Camera-type eye (tissue), 1 donor: ENCODE results near the gene SAG. TPM values are rescaled to one million over a fixed set of nuclear protein-coding genes. Genes with fewer than 3 reads are reported as not detected.

Experiments
- total RNA-seq: library from RNA; depleted of rRNA; stranded (reverse); fragments of >200 nt; gene quantifications from one replicate; pipeline ENCODE4 v1.2.3, GENCODE V29; 2014

Gene SAG
- total RNA-seq: 16.7 TPM

DNA sequence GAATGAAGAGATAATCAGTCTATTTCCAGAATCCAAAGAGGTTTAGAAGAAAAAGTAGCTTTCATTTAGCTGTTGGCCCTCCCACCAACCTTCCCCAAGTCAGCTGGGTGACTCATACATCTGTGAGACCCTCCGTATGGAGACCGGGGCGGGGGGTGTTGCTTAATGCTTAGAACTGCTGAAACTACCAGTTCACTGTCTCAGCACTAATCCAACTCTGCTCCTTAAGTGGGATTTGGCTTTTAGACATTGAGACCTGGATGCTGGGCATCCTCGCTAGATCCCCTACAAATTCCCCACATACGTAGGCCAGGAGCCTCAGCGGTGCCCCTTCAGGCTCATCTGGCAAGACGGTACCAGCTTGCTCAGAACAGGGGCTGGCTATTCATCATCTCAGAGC lies at the start of gene SAG:
TSS of gene SAG (plus strand) at position 252 of the 400 bp plus-strand sequence. CDS start 1,374 bp downstream, outside the sequence.

DNA sequence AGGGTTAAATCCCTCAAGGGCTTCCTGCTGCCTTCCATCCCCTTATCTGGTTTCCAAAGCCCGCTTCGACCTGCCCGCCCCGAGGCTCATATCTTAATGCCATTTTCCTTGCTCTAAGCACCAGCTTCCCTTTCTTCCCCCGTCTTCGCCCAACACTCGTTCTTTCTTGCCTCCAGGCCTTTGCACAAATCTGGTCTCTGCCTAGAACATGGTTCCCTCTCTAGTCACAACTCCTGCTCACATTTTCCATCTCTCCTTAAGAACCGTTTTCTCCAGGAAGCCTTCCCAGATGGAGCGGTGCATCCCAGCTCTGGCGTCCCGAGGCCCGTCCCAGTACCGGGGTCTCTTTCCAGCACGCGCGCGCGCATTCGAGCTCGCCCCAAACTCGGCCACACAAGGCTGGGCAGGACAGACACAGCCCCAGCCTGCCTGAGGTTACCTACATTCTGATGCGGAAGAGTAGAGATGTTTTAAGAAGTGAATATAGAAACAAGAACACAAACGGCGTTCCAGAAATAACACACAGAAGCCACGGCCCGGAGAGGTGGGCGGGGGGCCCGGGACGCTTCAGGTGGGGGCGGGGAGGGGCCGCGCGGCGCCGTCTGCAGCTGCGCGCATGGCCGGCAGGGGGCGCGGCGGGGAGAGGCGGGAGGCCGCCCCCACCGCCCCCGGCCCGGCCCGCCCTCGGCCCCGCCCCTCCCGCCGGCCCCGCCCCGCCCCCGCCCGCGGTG lies 46.3 kb downstream of the SAG start, which contains the start of gene DGKD:
TSS of gene DGKD (plus strand) at position 726 of the 731 bp plus-strand sequence. CDS start 25 bp downstream, outside the sequence.

Other genes starting within 250 kb of the SAG start
- 8.0 TPM for gene INPP5D, start 247.5 kb upstream of the SAG start, total RNA-seq
- 49.8 TPM for gene ATG16L1, start 56.1 kb upstream of the SAG start, total RNA-seq
- gene DGKD, start 46.7 kb downstream of the SAG start, total RNA-seq: 48.3 TPM